ENCODE results near the gene PCSK6.
"Not testable (repeated sequence)": the region's sequence is repeated elsewhere in the genome, so short reads cannot be mapped to it uniquely, and the experiment has no call there.

PCSK6 gene

DNA sequence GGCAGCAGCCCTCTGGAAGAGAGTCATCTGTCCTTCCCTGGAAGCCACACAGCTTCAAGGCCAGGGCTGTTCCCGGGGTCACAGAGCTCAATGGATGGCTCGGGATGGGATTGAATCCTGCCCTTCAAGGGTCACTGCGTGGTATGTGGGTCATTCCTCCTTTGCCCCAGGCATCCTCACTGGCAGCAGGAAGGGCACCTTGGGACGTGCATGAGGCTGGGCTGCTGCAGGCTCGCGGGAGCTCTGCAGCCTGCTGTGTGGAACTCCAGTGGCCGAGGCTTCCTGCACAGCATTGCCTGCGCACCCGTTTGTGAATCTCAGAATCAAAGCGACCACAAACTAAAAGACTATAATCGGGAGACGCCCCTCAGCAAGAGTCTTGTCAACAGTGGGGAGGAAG is 60.7 kb downstream of the PCSK6 start:
- DNase-seq, result peak; percentile 59

DNA sequence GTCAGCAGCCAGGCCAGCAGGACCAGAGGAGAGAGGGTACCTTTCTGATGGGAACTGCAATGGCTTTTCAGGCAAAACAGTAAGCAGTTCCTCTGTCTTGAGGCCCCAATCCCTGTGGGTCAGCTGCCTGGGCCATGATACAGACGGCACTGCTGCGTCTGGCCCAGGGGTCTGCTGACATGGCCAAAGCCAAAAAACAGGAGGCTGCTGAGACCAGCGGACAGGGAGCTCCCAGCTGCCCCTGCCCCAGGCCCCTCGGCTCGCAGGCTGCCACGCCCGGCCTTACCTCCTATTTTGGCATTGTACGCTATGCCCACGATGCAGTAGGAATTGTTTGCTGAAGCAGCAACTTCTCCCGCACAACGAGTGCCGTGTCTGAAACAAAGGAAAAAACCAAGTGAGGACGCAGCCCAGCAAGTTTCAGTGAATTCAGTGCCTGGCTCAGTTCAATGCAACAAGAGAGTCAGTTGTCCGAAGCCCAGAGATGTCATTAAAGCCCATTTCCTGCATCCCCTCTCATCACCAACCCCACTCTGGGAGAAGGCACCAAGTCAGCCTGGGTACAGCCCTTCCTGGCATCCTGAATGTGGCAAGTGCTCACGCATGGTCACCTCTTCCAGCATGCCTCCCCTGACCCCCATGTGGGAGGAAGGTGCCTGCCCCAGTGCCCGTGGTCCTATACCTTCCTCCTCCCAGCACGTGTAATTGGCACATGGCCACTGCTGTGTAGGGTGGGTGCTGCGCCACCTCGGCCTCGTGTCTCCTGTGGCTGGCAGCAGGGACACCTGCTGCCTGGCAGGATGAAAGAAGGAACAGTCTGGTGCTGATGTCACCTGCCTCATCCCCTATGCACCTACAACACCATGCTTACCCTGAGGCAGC is 61.7 kb downstream of the PCSK6 start:
- DNase-seq, result no peak

- peak; percentile 41 for DNase-seq
Observed at GRCh38 chr15:101426761-101427333, 62.7 kb downstream of the PCSK6 start.

DNA sequence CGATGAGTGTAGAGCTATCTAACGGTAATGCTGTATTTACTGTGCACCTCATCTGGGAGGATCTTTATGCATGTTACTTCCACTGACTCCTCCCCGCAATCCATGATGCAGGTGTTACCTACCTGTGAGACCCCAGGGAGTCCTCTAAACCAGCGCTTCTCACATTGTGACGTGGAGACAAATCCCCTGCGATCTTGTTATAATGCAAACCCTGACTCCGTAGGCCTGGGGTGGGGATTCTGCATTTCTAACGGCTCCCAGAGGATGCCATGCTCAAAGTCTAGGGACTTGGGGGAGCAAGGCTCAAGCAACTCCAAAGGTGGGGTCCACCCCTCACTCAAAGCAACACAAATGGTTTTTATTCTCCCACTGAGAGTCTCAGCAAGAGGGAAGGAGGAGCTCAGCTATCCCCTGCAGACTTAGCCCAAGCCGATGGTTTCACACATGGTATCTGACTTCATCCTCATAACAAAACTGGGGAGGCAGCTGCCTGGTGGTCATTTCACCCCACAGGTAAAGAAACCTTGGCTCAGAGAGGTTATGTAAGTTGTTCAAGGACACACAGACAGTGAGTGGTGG is 63.6 kb downstream of the PCSK6 start:
- DNase-seq, result no peak

DNA sequence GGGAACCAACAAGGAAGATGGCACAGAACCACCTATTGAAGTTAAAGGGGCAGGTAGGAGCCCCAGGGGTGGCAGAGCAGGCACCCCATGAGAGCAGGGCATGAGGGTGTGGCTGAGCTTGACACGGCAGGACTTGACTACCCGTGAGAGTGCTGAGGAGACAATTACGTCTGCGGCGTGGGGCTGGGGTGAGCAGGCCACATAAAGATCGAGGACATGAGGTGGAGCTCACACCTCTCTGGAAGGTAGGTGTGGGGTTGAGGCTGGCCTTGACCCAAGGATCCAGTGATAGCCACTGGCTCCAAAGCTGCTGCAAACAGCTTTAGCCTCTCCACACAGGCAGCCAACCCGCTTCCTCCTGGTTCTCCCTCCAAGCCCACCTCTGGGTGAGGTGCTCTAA is 64.5 kb downstream of the PCSK6 start:
- DNase-seq, result no peak

DNA sequence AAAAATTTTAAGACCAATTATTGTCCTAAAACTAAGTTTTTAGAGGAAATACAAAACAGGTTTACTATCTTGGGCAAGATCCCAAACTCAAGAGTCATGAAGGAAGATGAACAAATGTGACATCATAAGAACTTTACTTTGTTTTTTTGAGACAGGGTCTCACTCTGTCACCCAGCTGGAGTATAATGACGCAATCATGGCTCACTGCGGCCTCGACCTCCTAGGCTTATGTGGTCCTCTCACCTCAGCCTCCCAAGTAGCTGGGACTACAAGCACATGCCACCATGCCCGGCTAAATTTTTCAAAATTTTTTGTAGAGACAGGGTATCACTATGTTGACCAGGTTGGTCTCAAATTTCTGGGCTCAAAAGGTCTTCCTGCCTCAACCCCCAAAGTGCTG is 69.3 kb downstream of the PCSK6 start:
- DNase-seq, result no peak

DNA sequence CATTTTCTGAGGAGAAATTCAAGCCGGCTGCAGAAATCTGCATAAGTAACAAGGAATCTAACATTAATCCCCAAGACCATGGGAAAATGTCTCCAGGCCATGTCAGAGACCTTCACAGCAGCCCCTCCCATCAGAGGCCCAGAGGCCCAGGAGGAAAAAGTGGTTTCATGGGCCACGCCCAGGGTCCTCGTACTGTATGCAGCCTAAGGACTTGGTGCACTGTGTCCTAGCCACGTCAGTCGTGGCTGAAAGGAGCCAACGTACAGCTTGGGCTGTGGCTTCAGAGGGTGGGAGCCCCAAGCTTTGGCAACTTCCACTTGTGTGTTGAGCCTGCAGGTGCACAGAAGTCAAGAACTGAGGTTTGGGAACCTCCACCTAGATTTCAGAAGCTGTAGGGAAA is 73.0 kb downstream of the PCSK6 start:
- not testable (repeated sequence) for DNase-seq

DNA sequence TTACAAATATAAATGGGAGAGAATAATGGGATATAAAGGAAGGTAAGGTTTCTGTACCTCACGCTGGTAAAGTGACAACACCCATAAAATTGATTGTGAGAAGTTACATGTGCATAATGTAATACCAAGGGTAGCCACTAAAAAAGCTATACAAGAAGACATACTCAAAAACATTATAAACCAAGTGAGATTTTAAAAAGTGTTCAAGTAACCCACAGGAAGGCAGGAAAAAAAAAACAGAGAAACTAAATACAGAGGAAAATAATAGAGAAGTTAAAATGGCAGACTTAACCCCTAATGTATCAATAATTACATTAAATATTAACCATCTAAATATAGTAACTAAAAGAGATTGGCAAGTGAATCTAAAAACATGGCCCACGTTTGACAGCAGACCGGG is 76.3 kb downstream of the PCSK6 start:
- no peak for DNase-seq

DNA sequence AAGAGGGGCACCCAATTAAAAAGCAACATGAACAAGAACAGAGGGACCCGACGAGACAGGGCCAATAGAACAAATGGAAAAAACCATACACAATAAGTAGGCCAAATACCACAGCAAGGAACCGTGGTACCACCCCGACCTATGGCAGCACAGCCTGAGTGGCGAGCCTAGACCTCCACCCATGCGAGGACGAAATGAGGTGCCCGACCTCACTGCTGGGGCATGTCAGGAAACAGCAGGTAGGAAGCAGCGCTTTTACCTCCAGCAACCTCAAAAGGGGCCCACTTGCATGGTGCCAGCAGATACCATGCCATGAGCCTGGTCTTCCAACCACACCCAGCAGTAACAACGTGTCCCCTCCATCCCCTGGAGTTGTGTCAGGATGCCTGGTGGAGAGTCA is 77.9 kb downstream of the PCSK6 start:
- no peak for DNase-seq

GRCh38 chr15:101411085-101411484 is 78.4 kb downstream of the PCSK6 start:
- no peak for DNase-seq

DNA sequence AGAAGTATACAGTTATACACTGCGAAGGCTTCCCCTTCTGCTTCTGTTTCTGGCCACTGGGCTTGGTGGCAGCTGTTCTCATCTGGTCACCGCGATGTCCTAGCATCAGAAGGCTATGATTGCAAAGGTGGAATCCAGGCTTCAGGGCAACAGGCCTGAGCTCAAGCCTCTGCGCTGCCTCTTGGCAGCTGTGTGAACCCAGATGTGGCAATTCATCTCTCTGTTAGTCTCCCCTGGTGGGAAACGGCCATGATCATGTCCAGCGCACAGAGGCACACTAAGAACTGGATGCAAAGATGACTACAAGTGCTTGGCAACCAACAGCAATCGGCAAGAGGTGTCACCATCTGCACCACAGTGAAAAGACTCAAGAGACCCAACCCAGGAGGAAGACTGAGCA is 78.9 kb downstream of the PCSK6 start:
- no peak for DNase-seq

- DNase-seq, result no peak
Observed at GRCh38 chr15:101409621-101410020, 79.9 kb downstream of the PCSK6 start.

DNA sequence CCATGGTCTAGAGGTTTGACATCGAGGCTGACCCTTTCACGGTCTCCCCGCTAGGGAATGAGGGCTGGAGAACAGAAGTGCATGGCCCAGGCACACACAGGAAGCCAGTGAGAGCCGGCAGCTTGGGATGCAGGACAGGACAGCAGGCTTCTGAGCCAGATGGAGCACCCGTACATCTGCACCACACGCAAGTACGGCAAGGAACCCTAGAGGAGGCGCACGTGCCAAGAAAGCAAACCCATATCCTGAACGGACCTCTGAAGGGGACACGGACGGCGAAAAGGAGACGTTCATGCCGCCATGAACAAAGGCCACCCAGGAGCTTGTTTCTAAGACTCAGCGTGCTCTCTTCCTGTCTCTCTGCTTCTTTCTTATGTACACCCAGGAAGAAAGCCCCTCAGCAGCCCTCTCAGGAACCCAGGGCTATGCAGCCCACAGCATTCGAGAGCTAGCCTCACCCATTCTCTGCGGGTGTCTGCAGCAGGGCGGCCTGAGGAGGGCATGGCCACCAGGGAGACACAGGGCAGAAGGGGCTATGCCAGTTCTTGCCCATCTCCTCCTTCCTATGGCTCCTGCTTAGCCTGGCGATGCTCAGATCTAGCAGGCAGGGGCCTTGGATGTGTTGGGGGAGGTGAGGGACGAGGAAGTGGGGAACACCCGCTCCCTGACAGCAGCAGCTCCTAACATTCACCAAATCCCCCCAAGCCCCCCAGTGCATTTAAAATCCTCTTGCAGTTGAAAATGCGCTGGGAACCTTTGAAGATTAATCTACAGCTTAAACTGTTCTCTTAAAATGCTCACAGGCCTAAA is 81.3 kb downstream of the PCSK6 start:
- DNase-seq, result no peak

- DNase-seq, result no peak
Observed at GRCh38 chr15:101407439-101407838, 82.1 kb downstream of the PCSK6 start.

- peak; percentile 39 for DNase-seq
Observed at GRCh38 chr15:101406526-101407195, 82.8 kb downstream of the PCSK6 start.

GRCh38 chr15:101406036-101406435 is 83.5 kb downstream of the PCSK6 start:
- DNase-seq, result no peak

- DNase-seq, result no peak
Observed at GRCh38 chr15:101404245-101404644, 85.3 kb downstream of the PCSK6 start.

DNA sequence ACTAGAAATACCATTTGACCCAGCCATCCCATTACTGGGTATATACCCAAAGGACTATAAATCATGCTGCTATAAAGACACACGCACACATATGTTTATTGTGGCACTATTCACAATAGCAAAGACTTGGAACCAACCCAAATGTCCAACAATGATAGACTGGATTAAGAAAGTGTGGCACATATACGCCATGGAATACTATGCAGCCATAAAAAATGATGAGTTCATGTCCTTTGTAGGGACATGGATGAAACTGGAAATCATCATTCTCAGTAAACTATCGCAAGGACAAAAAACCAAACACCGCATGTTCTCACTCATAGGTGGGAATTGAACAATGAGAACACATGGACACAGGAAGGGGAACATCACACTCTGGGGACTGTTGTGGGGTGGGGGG is 86.6 kb downstream of the PCSK6 start:
- DNase-seq, result not testable (repeated sequence)

- DNase-seq, result no peak
Observed at GRCh38 chr15:101401286-101401685, 88.2 kb downstream of the PCSK6 start.

- no peak for DNase-seq
Observed at GRCh38 chr15:101399431-101399830, 90.1 kb downstream of the PCSK6 start.

DNA sequence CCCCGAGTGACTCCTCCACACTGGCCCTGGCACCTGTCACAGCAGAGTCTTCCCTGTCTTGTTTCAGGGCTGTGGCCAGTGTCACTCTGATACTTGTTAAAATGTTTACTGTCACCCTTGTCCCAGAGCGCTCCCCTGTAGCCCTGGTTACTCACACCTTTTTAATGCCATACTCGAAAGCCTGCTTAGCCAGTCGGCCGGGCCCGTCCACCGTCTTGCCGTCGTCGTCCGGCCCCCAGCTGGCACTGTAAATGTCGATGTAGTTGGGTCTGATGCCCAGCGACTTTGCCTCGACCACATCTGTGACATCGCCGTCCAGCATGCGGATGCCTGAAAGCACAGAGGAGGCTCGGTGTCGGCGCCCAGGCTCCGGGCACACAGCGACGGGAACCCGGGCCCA is 91.3 kb downstream of the PCSK6 start:
- no peak for DNase-seq

- DNase-seq, result no peak
Observed at GRCh38 chr15:101397521-101398003, 91.9 kb downstream of the PCSK6 start.

All from eye (tissue), 1 donor.